HCT116 (cell line): ENCODE data around the gene TLR1. TPM values are rescaled to one million over a fixed set of nuclear protein-coding genes. Genes with fewer than 3 reads are reported as not detected.
A peak's percentile ranks its signal among the peaks of the same experiment; 100 is the strongest.

ENCODE experiments used
- ATAC-seq: fragments of 200-7000 bp; cut with Tn5 transposase; 2 replicates; pipeline ENCODE4 v1.9.1; 2020; ENCODE audit warnings: mild to moderate bottlenecking, moderate library complexity
- BruUV-seq: library from RNA; stranded (reverse); fragments of 400-500 nt; replicated peaks from 2 replicates; lab custom pipeline; 2021; lab: Mats Ljungman, UMichigan
- CTCF ChIA-PET: fragments of 300-600 bp; sonication (Branson Sonifier 250); formaldehyde crosslinking; loops from one replicate; lab custom pipeline; 2021; ENCODE audit warnings: antibody characterized with exemption; lab: Charles Lee
- POLR2A ChIA-PET: fragments of 300-600, 350-600 bp; sonication (Branson Sonifier 250); formaldehyde crosslinking; loops from one replicate; lab custom pipeline; 2021; ENCODE audit warnings: antibody characterized with exemption; lab: Charles Lee
- RAD21 ChIA-PET, 2 experiments: fragments of 300-600 bp; sonication (Branson Sonifier 250); formaldehyde crosslinking; loops; one replicate each; lab custom pipeline; 2023; ENCODE audit warnings: low total read pairs in 2 of 2; ENCODE audit not compliant: uncharacterized antibody in 2 of 2, unreplicated experiment in 2 of 2, low non-redundant PET in 1 of 2; lab: Charles Lee
- DNase-seq: peaks from one replicate; pipeline ENCODE4 v3.0.0-alpha.2; 2010; ENCODE audit warnings: low read depth, low spot score
- H2AFZ ChIP-seq: fragments of 200-600 bp; shearing (Covaris generic), sonication (generic); 2 replicates; pipeline ENCODE4 v1.6.1; 2017; ENCODE audit warnings: low read depth, mixed run types, mixed read lengths, antibody characterized with exemption, low read length; ENCODE audit not compliant: poor library complexity, severe bottlenecking
- H3K27ac ChIP-seq: 2 replicates; pipeline ENCODE4 v1.5.1; 2012; ENCODE audit warnings: low read depth, low read length
- H3K27me3 ChIP-seq: fragments of 200-600 bp; sonication (generic); 2 replicates; pipeline ENCODE4 v1.6.1; 2016; ENCODE audit warnings: mixed run types, low read length, mixed read lengths; ENCODE audit not compliant: insufficient read depth
- H3K36me3 ChIP-seq, 2 experiments: fragments of 200-500 bp in 1 of 2; fragments of 200-600 bp in 1 of 2; sonication (Bioruptor generic) in 1 of 2; sonication (generic) in 1 of 2; 2 replicates each; pipeline versions ENCODE4 v1.5.1 to v1.6.1; 2014 to 2016; ENCODE audit warnings: low read length in 2 of 2, inconsistent platforms in 1 of 2, mixed read lengths in 1 of 2, mixed run types in 1 of 2; ENCODE audit not compliant: insufficient read depth in 2 of 2, control insufficient read depth in 1 of 2
- H3K4me1 ChIP-seq, 2 experiments: fragments of 200-600 bp in 1 of 2; sonication (generic) in 1 of 2; 2 replicates each; pipeline versions ENCODE4 v1.5.1 to v1.6.1; 2012 to 2017; ENCODE audit warnings: low read length in 2 of 2, inconsistent platforms in 1 of 2, mild to moderate bottlenecking in 1 of 2, mixed read lengths in 1 of 2, mixed run types in 1 of 2, moderate library complexity in 1 of 2; ENCODE audit not compliant: insufficient read depth in 2 of 2, control insufficient read depth in 1 of 2
- H3K4me2 ChIP-seq: fragments of 200-600 bp; sonication (generic); 2 replicates; pipeline ENCODE4 v1.6.1; 2017; ENCODE audit warnings: mixed run types, low read length, mixed read lengths
- H3K4me3 ChIP-seq, 2 experiments: fragments of 200-600 bp in 1 of 2; sonication (generic) in 1 of 2; replicated peaks in 1 of 2; 2 replicates each; pipeline ENCODE4 v1.5.1; 2011 to 2016; ENCODE audit warnings: low read length in 2 of 2, control low read depth in 1 of 2, low read depth in 1 of 2, mild to moderate bottlenecking in 1 of 2, mixed read lengths in 1 of 2, mixed run types in 1 of 2
- H3K79me2 ChIP-seq: fragments of 200-600 bp; sonication (generic); 2 replicates; pipeline ENCODE4 v1.6.1; 2017; ENCODE audit warnings: mild to moderate bottlenecking, mixed run types, low read length, moderate library complexity, mixed read lengths; ENCODE audit not compliant: insufficient read depth
- H3K9ac ChIP-seq: fragments of 200-600 bp; sonication (generic); 2 replicates; pipeline ENCODE4 v1.6.1; 2016; ENCODE audit warnings: low read length, mixed read lengths
- H3K9me2 ChIP-seq: fragments of 200-600 bp; sonication (generic), shearing (Covaris generic); 2 replicates; pipeline ENCODE4 v1.6.1; 2017; ENCODE audit warnings: mixed run types, mild to moderate bottlenecking, moderate library complexity; ENCODE audit not compliant: insufficient read depth
- H3K9me3 ChIP-seq, 2 experiments: fragments of 200-500 bp in 1 of 2; fragments of 200-600 bp in 1 of 2; sonication (Bioruptor generic) in 1 of 2; sonication (generic) in 1 of 2; 2 replicates each; pipeline ENCODE4 v1.6.1; 2014 to 2017; ENCODE audit warnings: low read length in 2 of 2, mixed read lengths in 2 of 2, inconsistent platforms in 1 of 2, low read depth in 1 of 2, mild to moderate bottlenecking in 1 of 2, mixed run types in 1 of 2, moderate library complexity in 1 of 2; ENCODE audit not compliant: control insufficient read depth in 1 of 2, insufficient read depth in 1 of 2
- H4K20me1 ChIP-seq: fragments of 200-600 bp; sonication (generic), shearing (Covaris generic); 2 replicates; pipeline ENCODE4 v1.6.1; 2017; ENCODE audit warnings: mixed run types, mild to moderate bottlenecking, moderate library complexity; ENCODE audit not compliant: insufficient read depth
- ATF3 ChIP-seq: IDR thresholded peaks from 2 replicates; pipeline ENCODE4 v1.6.1; 2012
- ELF1 ChIP-seq: IDR thresholded peaks from 2 replicates; pipeline ENCODE4 v1.6.1; 2012; ENCODE audit warnings: low read depth, borderline replicate concordance
- EZH2 ChIP-seq: fragments of 200-600 bp; sonication (generic); IDR thresholded peaks from 2 replicates; pipeline ENCODE4 v1.6.1; 2017; ENCODE audit warnings: antibody characterized with exemption, mixed run types
- MAX ChIP-seq: IDR thresholded peaks from 2 replicates; pipeline ENCODE4 v1.6.1; 2012
- TCF7L2 ChIP-seq: IDR thresholded peaks from 2 replicates; pipeline ENCODE4 v1.7.0; 2011; ENCODE audit warnings: borderline replicate concordance, inconsistent platforms; ENCODE audit not compliant: insufficient read depth, insufficient read length; ENCODE audit errors: extremely low read depth
- YY1 ChIP-seq: IDR thresholded peaks from 2 replicates; pipeline ENCODE4 v1.6.1; 2011; ENCODE audit warnings: low read length, low read depth, moderate library complexity, mild to moderate bottlenecking; ENCODE audit not compliant: insufficient replicate concordance; ENCODE audit errors: extremely low read depth
- intact Hi-C: fragments of 100-400 bp; cut with micrococcal nuclease; formaldehyde crosslinking; loops from 2 replicates; pipeline ENCODE4 v1.10.0; 2022
- total RNA-seq: library from RNA; stranded (reverse); gene quantifications from one replicate; pipeline ENCODE4 v1.2.1, GENCODE V29; 2021; ENCODE audit not compliant: unreplicated experiment

Gene TLR1
- total RNA-seq, 1 experiment from 2014 or later, result 1.4 TPM

- Histone ChIP-seq H3K4me1 (no peaks in the 10 kb centered on the region; a peak in 1 of 4 replicates), H2AFZ (peak overlapping the region; percentile 75), H3K36me3 (no peaks in the 10 kb centered on the region), H3K9ac (no peak overlapping the region), H3K9me3 (no peaks in the 10 kb centered on the region), H3K4me3 (no peak overlapping the region), H3K27ac (no peak overlapping the region), H4K20me1 (no peaks in the 10 kb centered on the region), H3K79me2 (no peaks in the 10 kb centered on the region), H3K9me2 (no peaks in the 10 kb centered on the region), H3K4me2 (no peak overlapping the region; the same call in 1 of the 2 replicates), H3K27me3 (no peaks in the 10 kb centered on the region)
- POLR2A ChIA-PET, result interaction anchor here (1.5 kb wide), 1 partner anchor 21 kb away, joined by 4 read pairs; the partner anchor contains the start of gene TLR10
- BruUV-seq, result no TSS peak
- DNase-seq (no peak), ATAC-seq (no peak)
- TF ChIP-seq EZH2, result no peak
- no peak for TF ChIP-seq YY1
- TF ChIP-seq ELF1, result no peak
- no peak for TF ChIP-seq MAX
- TF ChIP-seq ATF3, result no peak
- no peak for TF ChIP-seq TCF7L2
- CTCF ChIA-PET, result interaction anchor here (1.1 to 2.0 kb wide), 5 partner anchors 15 to 56 kb away, joined by 3 to 5 read pairs (median 5); partner anchors contain the start of gene TLR10
- intact Hi-C loops, result no loop called here
- RAD21 ChIA-PET, result no interaction called here
Observed at GRCh38 chr4:38803833-38804653, 548 bp downstream of the TLR1 start.
